Testis (tissue), 2 donors: Measurements from ENCODE around the gene EEA1.

ENCODE experiments used
- CTCF ChIP-seq, 3 experiments: fragments of 450-650 bp in 2 of 3; fragments of 200-600 bp in 1 of 3; sonication (generic) in 1 of 3; IDR thresholded peaks; one replicate each; pipeline ENCODE4 v1.5.1; 2016 to 2019; ENCODE audit warnings: antibody characterized with exemption in 3 of 3, mild to moderate bottlenecking in 2 of 3, moderate library complexity in 1 of 3
- POLR2A ChIP-seq: fragments of 450-650 bp; IDR thresholded peaks from one replicate; pipeline ENCODE4 v1.6.1; 2017; ENCODE audit warnings: antibody characterized with exemption, mild to moderate bottlenecking, moderate library complexity

GRCh38 chr12:92722897-92723296, 206.2 kb downstream of the EEA1 start:
- TF ChIP-seq CTCF (IDR thresholded peaks at IDR 0.05) (no peak), POLR2A (no peak)
